ENCODE measurements around the gene GBP4. TPM values are rescaled to one million over a fixed set of nuclear protein-coding genes. Genes with fewer than 3 reads are reported as not detected.

Gene GBP4
- total RNA-seq, 1 donor from 2014 or later = 0.89 TPM

- Mint-ChIP-seq H3K36me3 (no peaks in the 10 kb centered on the region), H3K4me3 (no peak overlapping the region), H3K4me1 (ENCODE audit: unreplicated experiment) (no peaks in the 10 kb centered on the region), H3K9me3 (no peaks in the 10 kb centered on the region), H3K27ac (no peak overlapping the region), H3K27me3 (peaks cover 3% of the 10 kb centered on the region)
- DNase-seq (ENCODE audit: extremely low spot score, unreplicated experiment) = no peak
- TF ChIP-seq, protein P1, sequence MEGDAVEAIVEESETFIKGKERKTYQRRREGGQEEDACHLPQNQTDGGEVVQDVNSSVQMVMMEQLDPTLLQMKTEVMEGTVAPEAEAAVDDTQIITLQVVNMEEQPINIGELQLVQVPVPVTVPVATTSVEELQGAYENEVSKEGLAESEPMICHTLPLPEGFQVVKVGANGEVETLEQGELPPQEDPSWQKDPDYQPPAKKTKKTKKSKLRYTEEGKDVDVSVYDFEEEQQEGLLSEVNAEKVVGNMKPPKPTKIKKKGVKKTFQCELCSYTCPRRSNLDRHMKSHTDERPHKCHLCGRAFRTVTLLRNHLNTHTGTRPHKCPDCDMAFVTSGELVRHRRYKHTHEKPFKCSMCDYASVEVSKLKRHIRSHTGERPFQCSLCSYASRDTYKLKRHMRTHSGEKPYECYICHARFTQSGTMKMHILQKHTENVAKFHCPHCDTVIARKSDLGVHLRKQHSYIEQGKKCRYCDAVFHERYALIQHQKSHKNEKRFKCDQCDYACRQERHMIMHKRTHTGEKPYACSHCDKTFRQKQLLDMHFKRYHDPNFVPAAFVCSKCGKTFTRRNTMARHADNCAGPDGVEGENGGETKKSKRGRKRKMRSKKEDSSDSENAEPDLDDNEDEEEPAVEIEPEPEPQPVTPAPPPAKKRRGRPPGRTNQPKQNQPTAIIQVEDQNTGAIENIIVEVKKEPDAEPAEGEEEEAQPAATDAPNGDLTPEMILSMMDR (conservative IDR thresholded peaks at IDR 0.05) = no peak
These were observed 47.7 kb downstream of the GBP4 start for GRCh38 chr1:89151047-89151446.

GRCh38 chr1:89149976-89150375 is 48.8 kb downstream of the GBP4 start:
- no peaks in the 10 kb centered on the region for H3K36me3 Mint-ChIP-seq
- no peaks in the 10 kb centered on the region for H3K9me3 Mint-ChIP-seq
- H3K27ac Mint-ChIP-seq = no peak overlapping the region
- H3K27me3 Mint-ChIP-seq = no peaks in the 10 kb centered on the region
- TF ChIP-seq, protein P1 (conservative IDR thresholded peaks at IDR 0.05) = no peak
- H3K4me3 Mint-ChIP-seq = no peak overlapping the region
- DNase-seq (ENCODE audit: extremely low spot score, unreplicated experiment) = no peak
- no peaks in the 10 kb centered on the region for H3K4me1 Mint-ChIP-seq (ENCODE audit: unreplicated experiment)

DNA sequence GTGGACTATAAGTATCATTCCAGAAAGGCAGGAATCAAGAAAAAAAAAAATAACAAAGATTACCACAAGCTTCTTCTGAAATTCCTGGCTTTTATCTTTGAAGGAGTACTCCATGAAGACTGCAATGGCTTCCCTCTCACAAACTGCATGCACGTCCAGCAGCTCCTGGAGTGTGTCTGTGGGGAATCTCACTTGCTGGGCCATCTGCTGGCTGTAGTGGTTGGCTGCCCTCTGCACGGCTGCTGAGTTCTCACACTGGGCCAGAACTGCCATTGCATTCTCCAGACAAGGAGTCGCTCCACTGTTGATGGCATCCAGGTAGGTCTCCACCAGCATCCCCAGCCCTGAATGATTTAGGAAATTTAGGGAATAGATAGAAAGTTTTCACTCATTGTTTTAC is 49.5 kb downstream of the GBP4 start:
- no peaks in the 10 kb centered on the region for H3K27me3 Mint-ChIP-seq
- TF ChIP-seq, protein P1 (conservative IDR thresholded peaks at IDR 0.05) = peak; percentile 17
- H3K9me3 Mint-ChIP-seq = no peaks in the 10 kb centered on the region
- no peak overlapping the region for H3K4me3 Mint-ChIP-seq
- H3K4me1 Mint-ChIP-seq (ENCODE audit: unreplicated experiment) = no peaks in the 10 kb centered on the region
- no peaks in the 10 kb centered on the region for H3K36me3 Mint-ChIP-seq
- DNase-seq (ENCODE audit: extremely low spot score, unreplicated experiment) = no peak
- no peak overlapping the region for H3K27ac Mint-ChIP-seq

DNA sequence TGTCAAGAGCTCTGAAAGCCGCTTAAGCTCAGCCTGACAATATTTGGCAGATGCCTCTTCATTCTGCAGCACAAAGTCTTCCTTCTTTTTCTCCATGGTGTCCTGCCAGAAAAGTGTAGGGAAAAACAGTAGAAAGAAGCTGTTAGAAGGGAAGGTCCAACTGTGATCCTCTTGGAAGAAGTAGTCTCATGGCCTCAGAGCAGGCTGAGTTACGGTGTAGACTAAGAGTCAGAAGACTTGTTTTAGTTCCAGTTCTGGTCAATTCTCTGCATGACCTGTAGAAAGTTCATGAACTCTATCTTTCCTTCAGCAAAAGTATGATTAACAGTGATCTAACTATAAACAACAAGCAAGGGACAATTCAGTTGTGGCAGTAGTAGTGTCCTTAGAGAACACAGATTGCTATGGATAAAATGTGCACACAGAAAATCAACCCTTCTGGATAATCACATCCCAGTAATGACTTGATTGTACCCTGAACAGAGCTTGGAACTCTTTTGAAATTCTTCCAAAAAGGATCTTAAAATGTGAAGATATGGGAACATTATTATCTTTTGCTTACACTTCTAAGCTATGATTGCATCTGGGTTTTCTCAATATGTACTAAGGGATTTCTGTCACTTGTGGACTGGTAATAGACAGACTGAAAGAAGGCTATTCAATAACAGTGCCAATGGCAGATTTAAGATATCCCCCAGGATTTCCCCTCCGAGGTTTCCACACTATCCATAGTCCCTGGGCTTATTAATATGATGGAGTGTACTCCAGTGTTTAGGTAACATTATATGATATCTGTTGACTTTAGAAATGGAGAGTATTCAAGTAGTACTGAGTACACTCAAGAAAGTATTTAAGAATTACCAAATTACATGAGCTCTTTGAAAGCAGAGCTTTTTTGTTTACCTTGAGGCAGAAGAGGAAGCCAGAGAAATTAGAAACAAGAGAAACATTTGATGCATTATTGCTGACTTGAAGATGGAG is 50.8 kb downstream of the GBP4 start:
- TF ChIP-seq, protein P1 (conservative IDR thresholded peaks at IDR 0.05) = no peak
- H3K4me3 Mint-ChIP-seq = no peak overlapping the region
- H3K36me3 Mint-ChIP-seq = no peaks in the 10 kb centered on the region
- no peak overlapping the region for H3K27ac Mint-ChIP-seq
- no peaks in the 10 kb centered on the region for H3K4me1 Mint-ChIP-seq (ENCODE audit: unreplicated experiment)
- no peak for DNase-seq (ENCODE audit: extremely low spot score, unreplicated experiment)
- H3K27me3 Mint-ChIP-seq = no peaks in the 10 kb centered on the region
- H3K9me3 Mint-ChIP-seq = no peaks in the 10 kb centered on the region

GRCh38 chr1:89146721-89147120 is 52.0 kb downstream of the GBP4 start:
- Mint-ChIP-seq H3K9me3 (no peaks in the 10 kb centered on the region), H3K36me3 (no peaks in the 10 kb centered on the region), H3K27ac (no peak overlapping the region), H3K4me3 (no peak overlapping the region), H3K27me3 (no peaks in the 10 kb centered on the region), H3K4me1 (ENCODE audit: unreplicated experiment) (no peaks in the 10 kb centered on the region)
- TF ChIP-seq, protein P1 (conservative IDR thresholded peaks at IDR 0.05) = no peak
- no peak for DNase-seq (ENCODE audit: extremely low spot score, unreplicated experiment)

All from type B pancreatic cell (in vitro differentiated cells).